T-cell (primary cell): Measurements from ENCODE around the gene DLD. TPM values are rescaled to one million over a fixed set of nuclear protein-coding genes. Genes with fewer than 3 reads are reported as not detected.
"Not testable (repeated sequence)": the region's sequence is repeated elsewhere in the genome, so short reads cannot be mapped to it uniquely, and the experiment has no call there.

Experiments
- ATAC-seq, 4 experiments: fragments of 200-7000 bp in 3 of 4; fragments of 150-1000 bp in 1 of 4; cut with Tn5 transposase; replicated peaks in 1 of 4; 1 replicate in 3 of 4; 2 replicates in 1 of 4; pipeline ENCODE4 v1.10.0; 2021; ENCODE audit warnings: moderate library complexity in 3 of 4, mild to moderate bottlenecking in 2 of 4, moderate number of reproducible peaks in 1 of 4
- CTCF ChIA-PET, 2 donors: fragments of 300-600 bp; sonication (Branson Sonifier 250); formaldehyde crosslinking; loops; one replicate each; lab custom pipeline; 2022; ENCODE audit warnings: antibody characterized with exemption in 2 of 2; lab: Charles Lee
- POLR2A ChIA-PET, 2 donors: fragments of 300-600 bp; sonication (Branson Sonifier 250); formaldehyde crosslinking; loops; one replicate each; lab custom pipeline; 2022; ENCODE audit warnings: antibody characterized with exemption in 2 of 2; lab: Charles Lee
- DNase-seq, 35 experiments: peaks; one replicate each; pipeline versions ENCODE4 v3.0.0 to v3.0.0-alpha.2; 2013 to 2023
- H3K27ac ChIP-seq: one replicate; pipeline ENCODE4 v1.5.1; 2013; ENCODE audit warnings: low read length
- H3K27me3 ChIP-seq, 2 experiments: replicated peaks in 1 of 2; 1 replicate in 1 of 2; 2 replicates in 1 of 2; pipeline versions ENCODE4 v1.6.1 to v1.7.0; 2013; ENCODE audit warnings: low read length in 1 of 2, mixed read lengths in 1 of 2; ENCODE audit not compliant: control insufficient read depth in 2 of 2, insufficient read depth in 2 of 2; ENCODE audit errors: extremely low read depth in 1 of 2
- H3K36me3 ChIP-seq, 2 donors: 1 replicate in 1 of 2; 2 replicates in 1 of 2; pipeline versions ENCODE4 v1.6.1 to v1.7.0; 2013; ENCODE audit warnings: low read length in 1 of 2; ENCODE audit not compliant: control insufficient read depth in 2 of 2, insufficient read depth in 1 of 2; ENCODE audit errors: extremely low read depth in 1 of 2
- H3K4me1 ChIP-seq, 2 experiments: 1 replicate in 1 of 2; 2 replicates in 1 of 2; pipeline versions ENCODE4 v1.6.1 to v1.7.0; 2013; ENCODE audit warnings: low read length in 2 of 2, mixed read lengths in 1 of 2; ENCODE audit not compliant: insufficient read depth in 2 of 2, control insufficient read depth in 1 of 2; ENCODE audit errors: extremely low read depth in 1 of 2
- H3K4me3 ChIP-seq, 2 donors: 1 replicate in 1 of 2; 2 replicates in 1 of 2; pipeline versions ENCODE4 v1.5.1 to v1.7.0; 2013; ENCODE audit warnings: mild to moderate bottlenecking in 2 of 2, low read length in 1 of 2, moderate library complexity in 1 of 2; ENCODE audit not compliant: control insufficient read depth in 1 of 2; ENCODE audit errors: extremely low read depth in 1 of 2
- H3K9me3 ChIP-seq: 2 replicates; pipeline ENCODE4 v1.7.0; 2013
- H3K27ac Mint-ChIP-seq, 2 donors: one replicate each; pipeline ENCODE4 v1.8.0; 2020 to 2021; ENCODE audit warnings: mild to moderate bottlenecking in 2 of 2, mixed read lengths in 2 of 2
- H3K27me3 Mint-ChIP-seq, 2 donors: one replicate each; pipeline ENCODE4 v1.8.0; 2021 to 2022; ENCODE audit warnings: mixed read lengths in 2 of 2
- H3K36me3 Mint-ChIP-seq: one replicate; pipeline ENCODE4 v1.8.0; 2021; ENCODE audit warnings: mixed read lengths
- H3K4me1 Mint-ChIP-seq, 3 donors: one replicate each; pipeline ENCODE4 v1.8.0; 2020 to 2022; ENCODE audit warnings: mixed read lengths in 3 of 3, mild to moderate bottlenecking in 1 of 3
- H3K4me3 Mint-ChIP-seq, 3 donors: one replicate each; pipeline ENCODE4 v1.8.0; 2020 to 2022; ENCODE audit warnings: mild to moderate bottlenecking in 3 of 3, mixed read lengths in 3 of 3, moderate library complexity in 3 of 3
- H3K9me3 Mint-ChIP-seq, 3 donors: one replicate each; pipeline ENCODE4 v1.8.0; 2020 to 2022; ENCODE audit warnings: mixed read lengths in 3 of 3
- WGBS: methylation state at CpG from one replicate; pipeline ENCODE4 v1.1.5; 2013; ENCODE audit warnings: missing lambda C conversion rate; ENCODE audit not compliant: insufficient coverage; 5-methylcytosine and 5-hydroxymethylcytosine counted together
- total RNA-seq, 35 experiments: library from RNA in 6 of 35; stranded (reverse) in 6 of 35; fragments of 120-200 nt in 1 of 35; gene quantifications; one replicate each; pipeline versions ENCODE4 v1.2.1 to v1.2.4 and lab custom pipeline; 2013 to 2026

The DLD gene
- total RNA-seq, 5 donors from 2014 or later (not counting 1 experiment from before 2014, with no cell fraction given): 32.3 to 63.6 (median 41.9) TPM

DNA sequence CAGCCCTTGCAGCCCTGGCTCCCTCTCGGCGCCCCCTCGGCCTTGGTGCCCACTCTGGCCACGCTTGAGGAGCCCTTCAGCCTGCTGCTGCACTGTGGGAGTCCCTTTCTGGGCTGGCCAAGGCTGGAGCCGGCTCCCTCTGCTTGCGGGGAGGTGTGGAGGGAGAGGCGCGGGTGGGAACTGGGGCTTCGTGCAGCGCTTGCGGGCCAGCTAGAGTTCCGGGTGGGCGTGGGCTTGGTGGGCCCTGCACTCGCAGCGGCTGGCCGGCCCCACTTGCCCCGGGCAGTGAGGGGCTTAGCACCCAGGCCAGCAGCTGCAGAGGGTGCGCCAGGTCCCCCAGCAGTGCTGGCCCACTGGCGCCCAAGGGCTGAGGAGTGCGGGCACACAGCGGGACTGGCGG lies 3.2 kb upstream of the DLD start:
- DNase-seq, H3K27me3 ChIP-seq, H3K36me3 ChIP-seq, ATAC-seq, H3K4me3 Mint-ChIP-seq, H3K4me3 ChIP-seq, H3K27ac ChIP-seq, H3K27ac Mint-ChIP-seq, H3K9me3 ChIP-seq, POLR2A ChIA-PET, H3K36me3 Mint-ChIP-seq, H3K9me3 Mint-ChIP-seq: not testable (repeated sequence)
- CTCF ChIA-PET: interaction anchor here in 1 of 2 donors (1.9 to 4.7 kb wide), 2 partner anchors 9 to 13 kb away, joined by 5 to 29 read pairs; no protein-coding TSS in a partner anchor
- WGBS: 95% methylated on average over 20 of the region's 22 CpGs
- Mint-ChIP-seq H3K27me3 (peaks cover 3 to 11% of the 10 kb centered on the region in 2 donors), H3K4me1 (peaks cover 16 to 21% (median 19%) of the 10 kb centered on the region in 3 donors)
- H3K4me1 ChIP-seq: peaks cover 9 to 16% of the 10 kb centered on the region in 2 experiments

DNA sequence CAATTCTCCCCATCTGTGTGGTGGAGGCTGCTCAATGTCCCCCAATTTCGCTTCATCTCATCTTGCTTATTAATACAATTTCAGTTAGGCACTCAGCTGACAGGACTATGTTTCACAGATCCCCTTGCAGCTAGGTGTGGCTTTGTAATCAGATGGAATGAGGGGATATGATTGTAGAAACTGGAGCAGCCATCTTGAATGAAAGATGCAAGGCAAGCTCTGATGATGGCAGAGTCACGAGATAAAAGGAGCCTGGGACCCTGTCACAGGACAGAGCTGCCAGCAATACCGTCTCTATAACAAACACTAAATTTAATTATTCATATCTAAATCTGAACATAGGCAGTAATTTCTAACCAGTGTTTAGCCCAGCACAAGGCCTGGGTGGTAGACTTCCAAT lies 991 bp upstream of the DLD start:
- Mint-ChIP-seq H3K9me3 (no peaks in the 10 kb centered on the region), H3K36me3 (peaks cover 14% of the 10 kb centered on the region), H3K4me3 (peak overlapping the region; percentile 96 to 98 (median 98)), H3K27me3 (peaks cover 3% of the 10 kb centered on the region in 2 donors), H3K27ac (peak overlapping the region; percentile 94 to 98), H3K4me1 (peaks cover 38 to 42% (median 39%) of the 10 kb centered on the region in 3 donors)
- no peak for DNase-seq
- ChIA-PET POLR2A (interaction anchor here in 1 of 2 donors (0.6 to 2.2 kb wide), 5 partner anchors 14 to 679 kb away, joined by 3 to 13 read pairs (median 7); partner anchors contain the start of genes CBLL1, DNAJB9 and THAP5), CTCF (interaction anchor here (0.6 to 4.7 kb wide), 7 partner anchors 11 to 696 kb away, joined by 3 to 30 read pairs (median 11); partner anchors contain the start of gene CBLL1 (in 1 of the 2))
- Histone ChIP-seq H3K4me3 (no peak overlapping the region), H3K36me3 (peaks cover 0 to 15% of the 10 kb centered on the region in 2 donors), H3K27ac (peak overlapping the region; percentile 95), H3K4me1 (peaks cover 18 to 23% of the 10 kb centered on the region in 2 experiments), H3K27me3 (no peaks in the 10 kb centered on the region), H3K9me3 (no peaks in the 10 kb centered on the region)
- ATAC-seq: no peak
- no CpG with 5 or more reads among the region's 3 CpGs for WGBS

GRCh38 chr7:107890493-107890961 lies 456 bp upstream of the DLD start:
- ChIA-PET POLR2A (interaction anchor here in 1 of 2 donors (0.6 to 2.2 kb wide), 5 partner anchors 14 to 679 kb away, joined by 3 to 13 read pairs (median 7); partner anchors contain the start of genes CBLL1, DNAJB9 and THAP5), CTCF (interaction anchor here (0.6 to 4.7 kb wide), 11 partner anchors 9 to 697 kb away, joined by 3 to 30 read pairs (median 4); partner anchors contain the start of gene CBLL1 (in 1 of the 2))
- H3K27ac Mint-ChIP-seq: peak overlapping the region; percentile 94 to 98
- H3K27me3 Mint-ChIP-seq: peaks cover 0 to 1% of the 10 kb centered on the region in 2 donors
- H3K27ac ChIP-seq: peak overlapping the region; percentile 95
- H3K27me3 ChIP-seq: no peaks in the 10 kb centered on the region
- H3K4me3 ChIP-seq: peak overlapping the region; percentile 77 to 90
- H3K9me3 ChIP-seq: no peaks in the 10 kb centered on the region
- peaks cover 43 to 47% (median 44%) of the 10 kb centered on the region in 3 donors for H3K4me1 Mint-ChIP-seq
- peak; percentile 19 to 36 (median 24) for ATAC-seq
- peaks cover 0 to 20% of the 10 kb centered on the region in 2 donors for H3K36me3 ChIP-seq
- H3K9me3 Mint-ChIP-seq: no peaks in the 10 kb centered on the region
- DNase-seq: peak in 2 of 35 experiments; percentile 9 to 48
- peaks cover 19% of the 10 kb centered on the region for H3K36me3 Mint-ChIP-seq
- no CpG with 5 or more reads among the region's 7 CpGs for WGBS
- peak overlapping the region; percentile 96 to 98 (median 98) for H3K4me3 Mint-ChIP-seq
- H3K4me1 ChIP-seq: peaks cover 18 to 23% of the 10 kb centered on the region in 2 experiments

GRCh38 chr7:107891636-107892366 lies 818 bp downstream of the DLD start:
- Histone ChIP-seq H3K4me1 (peaks cover 18 to 26% of the 10 kb centered on the region in 2 experiments), H3K27me3 (no peaks in the 10 kb centered on the region), H3K36me3 (peaks cover 0 to 20% of the 10 kb centered on the region in 2 donors), H3K4me3 (peak overlapping the region; percentile 77 to 90), H3K27ac (peak overlapping the region; percentile 95), H3K9me3 (no peaks in the 10 kb centered on the region)
- ChIA-PET CTCF (interaction anchor here (1.3 to 4.7 kb wide), 5 partner anchors 13 to 148 kb away, joined by 4 to 30 read pairs (median 18); partner anchors contain the start of gene CBLL1 (in 1 of the 2)), POLR2A (interaction anchor here (0.6 to 2.2 kb wide), 5 partner anchors 12 to 723 kb away, joined by 3 to 13 read pairs (median 5); partner anchors contain the start of genes CBLL1 (in 1 of the 2) and HBP1 (in 1 of the 2))
- peak overlapping the region; percentile 83 to 89 for H3K27ac Mint-ChIP-seq
- peaks cover 55 to 59% (median 56%) of the 10 kb centered on the region in 3 donors for H3K4me1 Mint-ChIP-seq
- H3K9me3 Mint-ChIP-seq: no peaks in the 10 kb centered on the region
- ATAC-seq (peak in 1 of 4 experiments; percentile 21), DNase-seq (peak in 8 of 35 experiments; percentile 8 to 72 (median 14))
- WGBS: 21% methylated on average over 5 of the region's 9 CpGs
- peaks cover 27% of the 10 kb centered on the region for H3K36me3 Mint-ChIP-seq
- H3K27me3 Mint-ChIP-seq: no peaks in the 10 kb centered on the region
- peak overlapping the region; percentile 96 to 98 (median 98) for H3K4me3 Mint-ChIP-seq

GRCh38 chr7:107892367-107892741 lies 1.4 kb downstream of the DLD start:
- H3K9me3 ChIP-seq, H3K27ac ChIP-seq, H3K27me3 Mint-ChIP-seq, H3K9me3 Mint-ChIP-seq, H3K4me3 ChIP-seq, DNase-seq, H3K27me3 ChIP-seq, ATAC-seq: not testable (repeated sequence)
- Mint-ChIP-seq H3K4me1 (peaks cover 60 to 64% (median 62%) of the 10 kb centered on the region in 3 donors), H3K36me3 (peaks cover 31% of the 10 kb centered on the region), H3K27ac (peak overlapping the region in 1 of 2 donors; percentile 89), H3K4me3 (peak overlapping the region; percentile 96 to 98 (median 98))
- POLR2A ChIA-PET: interaction anchor here (0.6 to 1.1 kb wide), 2 partner anchors 13 to 495 kb away, joined by 3 to 5 read pairs; no protein-coding TSS in a partner anchor
- CTCF ChIA-PET: interaction anchor here in 1 of 2 donors (1.5 to 4.4 kb wide), 2 partner anchors 18 to 149 kb away, joined by 6 to 30 read pairs; partner anchors contain the start of gene CBLL1
- Histone ChIP-seq H3K36me3 (peaks cover 0 to 22% of the 10 kb centered on the region in 2 donors), H3K4me1 (peaks cover 18 to 26% of the 10 kb centered on the region in 2 experiments)
- WGBS: 95% methylated on average over 5 of the region's 8 CpGs
